HG02610 (cell line): ENCODE measurements around the gene SLC25A36.
"Not testable (repeated sequence)": the region's sequence is repeated elsewhere in the genome, so short reads cannot be mapped to it uniquely, and the experiment has no call there.

Experiments
- ATAC-seq: cut with Tn5 transposase; IDR thresholded peaks from one replicate; pipeline ENCODE4 v1.9.1; 2021; ENCODE audit warnings: mild to moderate bottlenecking, moderate library complexity; ENCODE audit not compliant: unreplicated experiment

Gene SLC25A36

GRCh38 chr3:140987792-140988191, 46.2 kb downstream of the SLC25A36 start:
- ATAC-seq: not testable (repeated sequence)

- no peak for ATAC-seq
These were observed 52.7 kb downstream of the SLC25A36 start for GRCh38 chr3:140994316-140994715.

DNA sequence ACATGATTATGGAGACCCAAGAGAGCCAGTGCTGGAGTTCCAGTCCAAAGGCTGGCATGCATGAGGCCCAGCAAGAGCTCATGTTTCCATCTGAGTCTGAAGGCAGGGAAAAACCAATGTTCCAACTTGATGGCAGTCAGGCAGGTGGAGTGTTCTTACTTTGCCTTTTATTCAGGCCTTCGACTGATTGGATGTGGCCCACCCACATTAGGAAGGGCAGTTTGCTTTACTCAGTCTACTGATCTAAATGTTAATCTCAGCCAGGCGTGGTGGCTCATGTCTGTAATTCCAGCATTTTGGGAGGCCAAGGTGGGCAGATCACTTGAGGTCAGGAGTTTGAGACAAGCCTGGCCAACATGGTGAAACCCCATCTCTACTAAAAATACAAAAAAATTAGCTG, 53.2 kb downstream of the SLC25A36 start:
- ATAC-seq: not testable (repeated sequence)

GRCh38 chr3:140995881-140996280, 54.2 kb downstream of the SLC25A36 start:
- ATAC-seq: no peak

DNA sequence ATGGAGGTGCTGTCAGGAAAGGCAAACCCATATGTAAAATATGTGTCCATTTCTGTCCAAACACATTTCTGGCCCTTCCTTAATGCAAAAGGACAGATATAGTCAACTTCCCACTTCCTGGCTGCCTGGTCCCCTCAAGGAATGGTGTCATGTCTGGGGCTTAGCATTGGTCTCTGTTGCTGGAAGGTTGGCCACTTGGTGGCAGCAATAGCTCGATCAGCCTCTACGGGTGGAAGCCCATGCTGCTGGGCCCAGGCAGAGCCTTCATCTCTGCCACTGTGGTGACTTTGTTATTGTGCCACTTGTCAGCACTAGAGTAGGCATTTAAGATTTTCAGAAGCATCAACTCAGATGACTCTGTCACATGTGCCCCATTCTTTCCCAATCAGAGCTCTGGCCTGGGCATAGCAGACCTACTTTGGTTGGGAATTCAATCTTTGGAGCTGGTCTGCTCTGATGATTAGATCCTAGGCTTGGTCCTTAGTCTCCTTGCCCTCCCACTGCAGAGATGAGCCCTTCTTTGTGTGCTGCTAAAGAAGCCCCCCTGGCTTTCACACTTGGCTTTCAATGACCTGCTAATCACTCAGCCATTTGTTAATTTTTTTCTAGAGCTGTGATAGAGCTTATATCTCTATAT, 58.5 kb downstream of the SLC25A36 start:
- ATAC-seq: peak; percentile 79

DNA sequence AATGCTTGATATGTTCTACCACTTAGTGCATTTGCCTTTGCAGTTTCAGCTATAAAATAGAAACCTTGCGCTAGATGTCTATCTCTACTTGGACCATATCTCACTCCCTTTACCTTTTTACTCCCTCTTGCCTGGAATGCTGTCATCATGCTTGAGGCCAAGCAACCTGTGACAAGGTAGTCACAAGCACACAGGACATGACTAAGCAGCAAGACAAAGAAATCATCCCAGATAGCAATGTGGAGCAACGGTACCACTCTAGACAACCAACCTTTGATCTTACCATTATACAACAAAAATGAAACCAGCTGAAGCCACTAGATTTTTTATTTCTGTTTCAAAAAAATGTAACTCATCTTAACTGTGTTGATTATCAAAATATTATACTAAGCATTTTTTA, 59.0 kb downstream of the SLC25A36 start:
- ATAC-seq: no peak

DNA sequence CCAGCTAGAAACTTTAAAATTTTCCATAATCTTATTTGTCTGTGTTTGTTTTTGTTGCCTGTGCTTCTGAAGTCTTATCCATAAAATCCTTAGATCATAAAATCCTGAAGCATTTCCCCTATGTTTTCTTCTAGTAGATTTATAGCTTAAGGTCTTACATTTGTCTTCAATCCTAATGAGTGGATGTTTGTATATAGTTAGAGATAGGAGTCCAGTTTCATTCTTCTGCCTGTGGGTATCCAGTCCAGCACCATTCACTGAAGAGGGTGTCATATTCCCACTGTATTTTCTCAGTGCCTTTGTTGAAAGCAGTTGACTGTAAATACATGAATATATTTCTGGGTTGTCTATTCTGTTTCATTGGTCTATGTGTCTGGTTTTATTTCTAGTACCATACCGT, 64.7 kb downstream of the SLC25A36 start:
- ATAC-seq: no peak

- no peak for ATAC-seq
These were observed 67.9 kb downstream of the SLC25A36 start for GRCh38 chr3:141009496-141009895.

- ATAC-seq: peak; percentile 87
These were observed 69.8 kb downstream of the SLC25A36 start for GRCh38 chr3:141011232-141011996.

DNA sequence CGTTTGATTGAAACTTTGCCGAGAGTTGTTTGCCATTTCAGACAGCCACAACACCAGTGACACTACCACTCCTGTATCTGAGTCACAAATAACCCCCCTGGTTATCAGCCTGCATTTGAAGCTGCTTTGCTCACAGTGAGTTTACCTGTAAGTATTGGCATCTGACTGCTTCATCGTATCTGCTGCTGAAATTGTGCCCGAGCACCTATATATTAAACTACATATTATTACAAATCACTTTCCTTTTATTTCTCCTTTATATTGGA, 70.3 kb downstream of the SLC25A36 start:
- ATAC-seq: peak; percentile 14

DNA sequence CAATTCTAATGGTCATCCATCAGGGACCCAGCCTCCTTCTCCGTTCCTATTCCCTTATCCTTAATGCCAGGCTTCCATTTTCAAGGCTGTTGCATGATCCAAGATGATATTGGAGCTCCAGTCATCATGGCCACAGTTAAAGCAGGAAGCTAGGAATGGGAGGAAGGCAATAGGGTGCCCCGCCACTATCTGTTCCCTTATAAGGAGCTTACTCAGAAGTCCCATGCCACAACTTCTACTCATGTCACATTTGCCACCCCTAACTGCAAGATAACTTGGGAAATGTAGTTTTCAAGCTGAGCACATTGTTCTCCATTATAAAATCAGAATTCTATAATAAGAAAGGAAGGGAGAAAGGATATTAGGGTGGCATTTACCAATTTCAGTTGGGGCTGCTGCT, 70.9 kb downstream of the SLC25A36 start:
- no peak for ATAC-seq

GRCh38 chr3:141015481-141015880, 73.8 kb downstream of the SLC25A36 start:
- ATAC-seq: no peak

DNA sequence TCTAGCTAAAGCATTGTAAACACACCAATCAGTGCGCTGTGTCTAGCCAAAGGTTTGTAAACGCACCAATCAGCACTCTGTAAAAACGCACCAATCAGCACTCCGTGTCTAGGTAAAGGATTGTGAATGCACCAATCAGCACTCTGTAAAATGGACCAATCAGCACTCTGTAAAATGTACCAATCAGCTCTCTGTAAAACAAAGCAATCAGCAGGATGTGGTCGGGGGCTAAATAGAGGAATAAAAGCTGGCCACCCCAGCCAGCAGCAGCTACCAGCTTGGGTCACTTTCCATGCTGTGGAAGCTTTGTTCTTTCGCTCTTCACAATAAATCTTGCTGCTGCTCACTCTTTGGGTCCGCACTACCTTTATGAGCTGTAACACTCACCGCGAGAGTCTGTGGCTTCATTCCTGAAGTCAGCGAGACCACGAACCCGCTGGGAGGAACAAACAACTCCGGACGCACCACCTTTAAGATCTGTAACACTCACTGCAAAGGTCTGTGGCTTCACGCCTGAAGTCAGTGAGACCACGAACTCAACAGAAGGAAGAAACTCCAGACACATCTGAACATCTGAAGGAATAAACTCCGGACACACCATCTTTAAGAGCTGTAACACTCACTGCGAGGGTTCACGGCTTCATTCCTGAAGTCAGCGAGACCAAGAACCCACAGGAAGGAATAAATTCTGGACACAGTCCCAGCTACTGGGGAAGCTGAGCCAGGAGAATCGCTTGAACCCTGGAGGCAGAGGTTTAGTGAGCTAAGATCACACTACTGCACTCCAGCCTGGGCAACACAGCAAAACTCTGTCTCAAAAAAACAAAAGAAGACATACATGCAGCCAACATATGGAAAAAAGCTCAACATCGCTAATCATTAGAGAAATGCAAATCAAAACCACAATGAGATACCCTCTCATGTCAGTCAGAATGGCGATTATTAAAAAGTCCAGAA, 76.0 kb downstream of the SLC25A36 start:
- not testable (repeated sequence) for ATAC-seq

GRCh38 chr3:141019244-141019643, 77.6 kb downstream of the SLC25A36 start:
- ATAC-seq: no peak

- ATAC-seq: no peak
These were observed 78.7 kb downstream of the SLC25A36 start for GRCh38 chr3:141020143-141020830.

DNA sequence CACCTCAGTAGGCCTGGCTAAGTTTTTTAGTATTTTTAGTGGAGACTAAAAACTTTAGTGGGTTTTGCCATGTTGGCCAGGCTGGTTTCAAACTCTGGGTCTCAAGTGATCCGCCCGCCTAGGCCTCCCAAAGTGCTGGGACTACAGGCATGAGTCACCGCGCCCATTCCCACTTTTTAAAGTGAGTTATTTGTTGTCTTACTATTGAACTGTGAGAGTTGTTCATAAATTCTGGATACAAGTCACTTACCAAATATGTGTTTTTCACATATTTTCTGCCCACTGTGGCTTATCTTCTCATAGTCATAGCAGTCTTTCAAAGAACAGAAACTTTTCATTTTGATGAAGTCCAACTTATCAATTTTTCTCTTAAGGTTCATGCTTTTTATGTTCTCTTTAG, 79.6 kb downstream of the SLC25A36 start:
- no peak for ATAC-seq
